GM12873 (cell line): ENCODE data around the gene PCDH7.

Experiments used
- TF ChIP-seq, protein P1 (sequence below): IDR thresholded peaks from 2 replicates; pipeline ENCODE4 v1.5.1; 2012; ENCODE audit warnings: low read depth, mild to moderate bottlenecking, moderate library complexity, low read length, control low read depth; ENCODE audit not compliant: insufficient read depth; ENCODE audit errors: missing control alignments

The PCDH7 gene

GRCh38 chr4:30717208-30718020 lies 2.8 kb upstream of the PCDH7 start:
- TF ChIP-seq, protein P1, sequence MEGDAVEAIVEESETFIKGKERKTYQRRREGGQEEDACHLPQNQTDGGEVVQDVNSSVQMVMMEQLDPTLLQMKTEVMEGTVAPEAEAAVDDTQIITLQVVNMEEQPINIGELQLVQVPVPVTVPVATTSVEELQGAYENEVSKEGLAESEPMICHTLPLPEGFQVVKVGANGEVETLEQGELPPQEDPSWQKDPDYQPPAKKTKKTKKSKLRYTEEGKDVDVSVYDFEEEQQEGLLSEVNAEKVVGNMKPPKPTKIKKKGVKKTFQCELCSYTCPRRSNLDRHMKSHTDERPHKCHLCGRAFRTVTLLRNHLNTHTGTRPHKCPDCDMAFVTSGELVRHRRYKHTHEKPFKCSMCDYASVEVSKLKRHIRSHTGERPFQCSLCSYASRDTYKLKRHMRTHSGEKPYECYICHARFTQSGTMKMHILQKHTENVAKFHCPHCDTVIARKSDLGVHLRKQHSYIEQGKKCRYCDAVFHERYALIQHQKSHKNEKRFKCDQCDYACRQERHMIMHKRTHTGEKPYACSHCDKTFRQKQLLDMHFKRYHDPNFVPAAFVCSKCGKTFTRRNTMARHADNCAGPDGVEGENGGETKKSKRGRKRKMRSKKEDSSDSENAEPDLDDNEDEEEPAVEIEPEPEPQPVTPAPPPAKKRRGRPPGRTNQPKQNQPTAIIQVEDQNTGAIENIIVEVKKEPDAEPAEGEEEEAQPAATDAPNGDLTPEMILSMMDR: no peak

DNA sequence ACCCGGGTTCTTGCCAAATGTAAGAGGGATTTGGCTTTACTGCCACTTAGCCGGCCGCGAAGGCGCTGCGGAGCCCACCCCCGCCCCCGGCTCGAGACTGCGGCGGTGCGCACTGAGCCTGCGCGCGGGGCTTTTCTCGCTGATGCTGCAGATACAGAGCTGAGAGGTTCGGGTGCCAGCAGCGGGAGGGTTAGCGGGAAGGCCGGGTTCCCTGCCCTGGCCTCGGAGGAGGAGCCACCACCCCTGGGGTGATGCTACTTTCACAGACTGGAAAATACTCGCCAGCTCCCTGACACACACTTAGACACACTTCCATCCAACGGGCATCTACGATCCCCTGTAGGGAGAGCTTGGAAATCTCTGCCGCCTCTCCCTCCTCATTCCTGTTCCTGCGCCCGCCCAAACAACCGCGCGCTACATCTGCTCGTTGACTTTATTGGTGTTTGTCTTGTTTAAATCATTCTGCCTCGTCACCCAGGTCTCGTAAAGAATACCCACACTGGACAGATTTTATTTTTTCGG lies 2.1 kb upstream of the PCDH7 start:
- TF ChIP-seq, protein P1: no peak

- TF ChIP-seq, protein P1: no peak
Measured at GRCh38 chr4:30718641-30719453, 1.3 kb upstream of the PCDH7 start.

GRCh38 chr4:30719454-30720020 lies 632 bp upstream of the PCDH7 start:
- TF ChIP-seq, protein P1: no peak

- TF ChIP-seq, protein P1: no peak
Measured at GRCh38 chr4:30720661-30721184, 554 bp downstream of the PCDH7 start.

GRCh38 chr4:30721185-30722091 lies 1.3 kb downstream of the PCDH7 start:
- TF ChIP-seq, protein P1: no peak

GRCh38 chr4:30722092-30722358 lies 1.9 kb downstream of the PCDH7 start:
- TF ChIP-seq, protein P1: no peak
